GM21515 (cell line): ENCODE results near the gene FRMD8.

Experiments used
- ATAC-seq: cut with Tn5 transposase; IDR thresholded peaks from one replicate; pipeline ENCODE4 v1.9.1; 2021; ENCODE audit not compliant: unreplicated experiment

FRMD8 gene

DNA sequence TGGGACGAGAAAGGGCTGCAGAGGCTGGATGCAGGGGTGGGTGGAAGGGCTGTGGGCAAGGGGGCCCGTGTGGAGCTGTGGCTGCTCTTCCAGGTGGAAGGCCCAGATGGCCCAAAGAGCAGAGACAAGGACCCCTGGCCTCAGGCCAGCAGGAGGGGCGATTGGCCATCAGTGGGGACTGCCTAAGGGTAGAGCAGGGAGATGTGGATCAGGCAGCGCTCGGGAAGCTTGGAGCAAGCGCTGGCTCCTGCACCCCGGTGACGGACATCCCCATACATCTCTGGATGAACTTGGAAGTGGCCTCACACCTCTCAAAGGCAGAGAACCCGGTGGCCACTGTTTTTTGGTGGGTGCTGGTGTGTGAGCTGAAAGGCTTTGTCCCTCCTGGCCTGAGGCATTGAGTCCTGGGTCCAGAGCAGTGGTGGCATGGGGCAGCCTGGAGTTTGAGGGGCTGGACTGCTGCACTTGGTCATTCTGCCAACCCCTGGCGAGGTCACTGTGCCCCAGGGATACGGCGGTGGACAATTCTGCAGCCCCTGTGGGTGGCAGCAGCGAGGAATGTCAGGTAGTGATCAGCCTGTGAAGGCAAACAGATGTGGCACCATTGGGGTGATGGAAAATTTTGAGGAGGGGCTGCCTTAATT lies 5.9 kb downstream of the FRMD8 start:
- no peak for ATAC-seq

DNA sequence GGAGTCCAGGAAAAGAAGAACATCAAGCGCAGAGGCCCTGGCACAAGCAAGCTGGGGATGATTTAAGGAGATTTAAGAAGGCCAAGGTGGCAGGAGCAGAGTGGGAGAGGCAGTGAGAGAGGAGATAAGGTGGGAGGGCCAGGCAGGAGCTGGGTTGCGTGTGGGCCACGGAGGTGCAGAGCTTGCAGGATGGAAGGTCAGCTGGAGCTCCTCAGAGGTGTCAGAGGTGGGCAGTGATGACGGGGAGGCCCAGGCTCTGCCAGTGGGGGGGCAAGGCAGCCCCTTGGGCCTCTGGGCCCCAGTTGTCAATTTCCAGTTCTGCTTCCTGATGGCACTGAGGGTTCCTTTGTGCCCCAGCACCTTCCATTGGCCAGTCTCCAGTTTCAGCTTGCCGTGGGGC lies 6.5 kb downstream of the FRMD8 start:
- ATAC-seq = no peak

DNA sequence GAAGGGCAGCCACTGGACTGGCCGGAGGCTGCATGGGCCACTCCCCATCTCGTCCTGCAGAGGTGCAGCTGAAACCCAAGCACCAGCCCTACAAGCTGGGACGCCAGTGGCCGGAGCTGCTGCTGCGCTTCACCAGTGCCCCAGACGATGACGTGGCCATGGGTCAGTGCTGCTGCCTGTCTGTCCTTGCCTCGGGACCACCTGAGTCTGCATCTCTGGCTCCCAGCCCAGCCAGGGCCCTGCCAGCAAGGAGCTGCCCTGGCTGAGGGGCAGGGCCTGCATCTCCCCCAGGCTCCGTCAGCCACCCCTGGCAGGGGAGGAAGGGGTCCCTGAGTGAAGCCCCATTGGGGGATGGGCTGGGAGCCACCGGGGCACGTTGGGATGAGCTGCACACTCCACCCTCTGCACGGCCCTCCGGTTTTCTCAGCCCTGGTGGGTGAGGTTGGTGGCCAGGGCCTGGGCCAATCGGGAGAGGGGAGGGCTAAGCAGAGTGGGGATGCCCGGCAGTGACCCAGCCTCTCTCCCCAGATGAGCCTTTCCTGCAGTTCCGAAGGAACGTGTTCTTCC lies 7.2 kb downstream of the FRMD8 start:
- ATAC-seq = no peak

DNA sequence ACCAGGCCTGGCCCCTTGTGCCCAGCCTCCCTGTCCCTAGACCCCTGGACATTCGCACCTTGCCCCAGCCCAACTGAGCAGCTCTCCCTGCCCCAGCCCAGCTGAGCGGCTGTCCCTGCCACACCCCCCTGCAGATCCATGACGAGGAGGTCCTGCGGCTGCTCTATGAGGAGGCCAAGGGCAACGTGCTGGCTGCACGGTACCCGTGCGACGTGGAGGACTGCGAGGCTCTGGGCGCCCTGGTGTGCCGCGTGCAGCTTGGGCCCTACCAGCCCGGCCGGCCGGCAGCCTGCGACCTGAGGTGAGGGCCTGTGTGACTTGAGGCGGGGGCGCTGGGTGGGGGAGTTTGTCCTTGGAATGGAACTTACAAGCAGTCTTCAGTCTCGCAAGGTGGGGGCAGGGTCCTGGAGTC lies 7.7 kb downstream of the FRMD8 start:
- no peak for ATAC-seq

DNA sequence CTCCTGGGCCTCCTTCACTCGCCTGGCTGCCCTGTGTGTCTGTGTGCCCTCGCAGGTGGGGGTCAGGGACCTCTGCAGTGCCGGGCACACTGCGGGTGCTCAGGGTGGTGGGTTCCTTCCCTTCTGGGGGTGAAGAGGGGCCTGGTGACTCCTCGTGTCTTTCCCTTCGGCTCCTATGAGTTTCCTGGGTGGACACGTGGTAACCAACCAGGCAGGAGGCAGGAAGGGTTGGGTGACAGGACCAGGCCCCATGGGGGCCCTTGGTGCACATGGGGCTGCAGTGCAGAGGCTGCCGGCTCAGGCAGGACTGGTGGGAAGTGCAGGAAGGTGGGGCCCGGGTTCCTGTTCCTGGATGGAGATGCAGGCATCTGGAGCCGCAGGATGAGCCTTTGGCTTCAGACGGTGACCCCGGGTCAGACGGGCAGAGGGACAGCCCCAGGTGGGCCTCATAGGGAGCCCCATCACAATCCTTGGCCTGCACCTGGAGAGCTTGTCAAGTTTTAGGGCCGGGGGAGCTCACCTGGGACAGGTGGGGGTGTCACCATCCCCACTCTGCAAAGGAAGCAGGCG lies 9.6 kb downstream of the FRMD8 start:
- no peak for ATAC-seq

DNA sequence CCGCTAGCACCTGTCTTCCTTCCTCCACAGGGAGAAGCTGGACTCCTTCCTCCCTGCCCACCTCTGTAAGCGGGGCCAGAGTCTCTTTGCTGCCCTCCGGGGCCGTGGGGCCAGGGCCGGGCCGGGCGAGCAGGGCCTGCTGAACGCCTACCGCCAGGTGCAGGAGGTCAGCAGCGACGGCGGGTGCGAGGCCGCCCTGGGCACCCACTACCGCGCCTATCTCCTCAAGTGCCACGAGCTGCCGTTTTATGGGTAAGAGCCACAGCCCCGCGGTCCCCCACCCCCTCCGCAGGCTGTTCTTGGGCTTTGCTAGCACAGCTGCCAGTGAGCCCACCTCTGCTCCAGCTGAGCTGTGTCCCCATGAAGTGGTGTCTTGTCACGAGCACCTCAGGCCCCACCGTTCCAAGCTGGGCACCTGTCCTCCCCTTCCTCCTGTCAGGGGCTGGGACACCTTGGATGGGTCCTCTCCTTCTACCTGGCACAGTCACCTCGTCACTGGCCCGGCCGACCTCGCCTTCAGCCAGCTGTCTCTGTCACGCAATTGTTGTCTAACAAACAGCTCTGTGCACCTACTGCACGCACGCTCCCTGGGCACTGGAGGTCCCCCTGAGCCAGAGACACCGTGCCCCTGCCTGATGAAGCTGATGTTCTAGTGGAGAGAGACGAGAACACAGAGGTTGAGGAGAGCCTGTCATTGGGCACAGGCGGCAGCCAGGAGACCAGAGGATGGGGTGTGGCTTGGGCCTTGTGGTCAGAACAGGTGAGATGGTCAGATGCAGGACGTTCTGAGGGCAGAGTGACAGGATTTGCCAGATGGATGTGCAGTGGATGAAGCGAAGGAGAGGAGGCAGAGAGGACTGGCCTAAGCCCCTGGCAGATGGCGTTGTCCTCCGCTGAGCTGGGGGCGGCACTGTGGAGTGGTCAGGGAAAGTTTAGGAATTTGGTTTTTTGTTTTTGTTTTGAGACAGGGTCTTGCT lies 10.6 kb downstream of the FRMD8 start:
- ATAC-seq = no peak

DNA sequence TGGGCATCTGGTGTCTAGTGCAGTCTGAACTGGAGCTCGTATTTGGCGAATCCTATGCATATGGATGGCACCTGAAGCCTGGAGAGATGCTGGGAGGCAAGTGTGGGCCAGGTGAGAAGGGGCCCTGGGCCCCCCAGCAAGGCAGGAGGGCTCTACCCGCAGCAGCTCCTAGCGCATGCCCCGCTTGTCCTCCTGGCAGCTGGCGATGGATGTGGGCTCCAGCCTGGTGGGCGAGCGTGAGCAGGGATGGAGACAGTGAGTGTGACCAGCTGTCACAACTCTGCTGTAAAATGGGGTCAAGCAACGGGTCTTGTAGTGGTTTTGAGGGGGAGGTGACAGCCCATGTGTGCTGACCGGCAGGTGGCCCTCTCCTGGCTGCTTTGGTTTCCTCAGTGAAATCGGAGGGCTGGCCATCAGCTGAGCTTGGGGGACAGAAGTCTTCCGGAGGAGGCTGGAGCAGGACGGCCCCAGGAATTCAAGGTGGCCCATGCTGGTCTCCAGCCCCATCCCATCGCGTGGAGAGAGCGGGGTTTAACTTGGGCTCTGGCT lies 12.0 kb downstream of the FRMD8 start:
- ATAC-seq = no peak

DNA sequence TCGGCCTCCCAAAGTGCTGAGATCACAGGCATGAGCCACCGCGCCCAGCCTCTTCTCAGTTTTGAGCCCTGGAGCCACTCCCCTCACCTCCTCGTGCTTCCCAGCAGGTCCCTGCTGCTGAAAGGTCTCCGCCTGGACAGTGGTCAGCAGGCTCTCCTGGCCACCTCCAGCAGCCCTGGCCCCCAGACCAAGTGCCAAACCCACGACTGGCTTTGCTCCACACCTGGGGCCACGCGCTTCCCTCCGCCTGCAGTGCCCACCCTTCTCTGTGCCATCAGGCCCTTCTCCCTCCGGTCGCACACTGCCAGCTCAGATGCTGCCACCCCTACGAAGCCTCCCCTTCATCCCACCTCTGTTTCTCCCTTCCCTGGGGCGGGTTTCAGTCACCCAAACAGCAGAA lies 12.8 kb downstream of the FRMD8 start:
- ATAC-seq = no peak

DNA sequence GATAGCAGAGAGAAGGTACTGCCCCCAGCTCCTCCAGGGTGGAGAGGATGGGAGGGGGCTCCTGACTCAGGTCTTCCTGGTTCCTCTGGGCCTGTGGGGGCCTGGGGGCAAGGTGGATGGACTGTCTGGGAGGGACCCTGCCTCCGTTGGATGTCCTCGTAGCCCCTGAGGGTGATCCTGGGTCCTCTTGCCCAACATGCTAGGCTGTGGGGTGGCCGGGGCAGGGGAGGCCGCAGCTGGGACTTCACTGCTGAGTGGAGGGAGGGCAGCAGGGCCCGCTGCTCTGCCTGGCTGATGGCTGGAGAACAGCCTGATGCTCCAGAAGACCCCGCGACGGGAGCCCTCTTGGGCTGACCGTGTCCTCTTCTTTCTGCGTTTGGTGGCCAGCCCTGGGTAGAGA lies 13.4 kb downstream of the FRMD8 start:
- ATAC-seq = no peak

DNA sequence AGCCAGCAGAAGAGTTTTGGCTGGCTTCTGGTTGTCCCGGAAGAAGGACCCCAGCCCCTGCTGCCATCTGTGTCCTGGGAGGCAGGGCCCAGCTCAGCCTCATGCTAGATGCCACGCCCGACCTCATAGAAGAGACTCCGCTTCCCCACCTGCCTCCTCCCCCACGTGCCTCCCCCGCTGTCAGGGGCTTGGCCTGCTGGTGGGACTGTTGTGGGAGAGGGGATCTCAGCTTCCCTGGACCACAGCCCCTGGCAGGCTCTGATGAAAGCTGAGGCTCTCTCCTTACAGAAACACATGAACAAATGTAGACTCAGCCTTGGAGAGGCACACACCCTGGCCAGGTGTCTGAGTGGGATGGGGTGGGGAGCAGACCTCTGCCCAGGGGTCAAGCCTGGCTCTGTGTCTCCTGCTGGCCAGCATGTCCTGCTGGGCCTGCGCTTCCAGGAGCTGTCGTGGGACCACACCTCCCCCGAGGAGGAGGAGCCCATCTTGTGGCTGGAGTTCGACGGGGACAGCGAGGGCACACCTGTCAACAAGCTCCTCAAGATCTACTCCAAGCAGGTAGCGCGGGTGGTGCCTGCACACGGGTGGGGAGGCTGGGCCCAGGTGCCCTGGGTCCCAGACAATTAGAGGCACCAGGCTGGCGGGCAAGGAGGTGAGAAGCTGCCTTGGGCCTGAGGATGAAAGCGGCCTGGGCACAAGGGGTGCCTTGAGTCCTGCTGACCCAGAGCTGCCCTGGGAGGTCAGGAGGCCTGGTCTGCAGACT lies 14.1 kb downstream of the FRMD8 start:
- no peak for ATAC-seq

DNA sequence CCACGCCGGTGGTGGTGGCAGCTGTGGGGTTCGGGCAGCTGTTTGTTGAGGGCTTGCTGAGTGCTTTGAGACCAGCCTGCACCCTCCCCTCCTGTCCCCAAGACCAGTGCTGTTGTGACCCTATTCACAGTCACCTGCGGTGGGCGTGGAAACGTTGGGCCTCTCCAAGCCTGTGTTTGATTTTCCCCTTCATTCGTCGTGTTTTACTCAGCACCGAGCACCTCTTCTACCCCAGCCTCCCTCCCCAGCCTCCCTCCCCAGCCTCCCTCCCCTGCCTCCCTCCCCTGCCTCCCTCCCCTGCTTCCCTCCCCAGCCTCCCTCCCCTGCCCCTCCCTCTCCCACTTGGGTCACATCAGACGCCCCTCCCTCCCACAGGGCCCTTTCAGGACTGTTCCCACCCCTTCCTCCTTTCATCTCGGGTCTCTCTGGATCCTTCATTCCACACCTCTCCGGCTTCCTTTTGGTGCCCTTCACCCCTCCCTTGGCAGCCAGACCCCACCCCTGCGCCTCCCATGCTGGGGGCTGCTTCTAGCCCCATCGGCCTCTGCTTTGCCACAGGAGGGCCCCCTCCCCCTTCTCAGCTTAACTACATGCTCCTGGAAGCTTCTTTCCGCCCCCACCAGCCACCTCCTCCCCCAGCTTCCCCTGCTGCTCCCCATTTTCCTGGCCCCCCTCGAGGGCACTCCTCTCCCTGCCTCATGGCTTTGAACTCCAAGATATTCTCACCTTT lies 14.8 kb downstream of the FRMD8 start:
- no peak for ATAC-seq

DNA sequence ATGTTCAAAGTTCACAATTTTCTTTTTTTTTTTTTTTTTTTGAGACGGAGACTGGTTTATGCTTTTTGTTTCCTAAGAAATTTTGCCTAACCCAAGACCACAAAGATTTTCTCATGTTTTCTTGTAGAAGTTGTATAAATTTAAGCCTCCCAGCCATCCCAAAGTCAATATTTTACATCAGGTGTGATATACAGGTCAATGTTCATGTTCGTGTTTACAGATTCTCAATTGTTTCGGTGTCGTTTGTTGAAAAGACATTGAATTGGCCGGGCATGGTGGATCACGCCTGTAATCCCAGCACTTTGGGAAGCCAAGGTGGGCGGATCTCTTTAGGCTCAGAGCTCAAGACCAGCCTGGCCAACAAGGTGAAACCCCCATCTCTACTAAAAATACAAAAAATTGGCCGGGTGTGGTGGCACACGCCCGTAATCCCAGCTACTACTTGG lies 15.4 kb downstream of the FRMD8 start:
- no peak for ATAC-seq

DNA sequence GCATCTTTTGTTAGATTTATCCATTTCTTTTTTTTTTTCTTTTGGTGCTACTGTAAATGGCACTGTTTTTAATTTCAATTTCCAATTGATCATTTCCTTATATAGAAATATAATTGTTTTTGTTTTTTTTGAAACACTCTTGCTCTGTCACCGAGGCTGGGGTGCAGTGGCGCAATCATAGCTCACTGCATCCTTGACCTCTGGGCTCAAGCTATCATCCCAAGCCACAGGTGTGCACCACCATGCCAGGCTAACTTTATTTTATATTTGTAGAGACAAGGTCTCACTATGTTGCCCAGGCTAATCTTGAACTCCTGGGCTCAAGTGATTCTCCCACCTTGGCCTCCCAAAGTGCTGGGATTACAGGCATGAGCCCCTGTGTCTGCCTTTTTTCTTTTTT lies 16.4 kb downstream of the FRMD8 start:
- no peak for ATAC-seq

DNA sequence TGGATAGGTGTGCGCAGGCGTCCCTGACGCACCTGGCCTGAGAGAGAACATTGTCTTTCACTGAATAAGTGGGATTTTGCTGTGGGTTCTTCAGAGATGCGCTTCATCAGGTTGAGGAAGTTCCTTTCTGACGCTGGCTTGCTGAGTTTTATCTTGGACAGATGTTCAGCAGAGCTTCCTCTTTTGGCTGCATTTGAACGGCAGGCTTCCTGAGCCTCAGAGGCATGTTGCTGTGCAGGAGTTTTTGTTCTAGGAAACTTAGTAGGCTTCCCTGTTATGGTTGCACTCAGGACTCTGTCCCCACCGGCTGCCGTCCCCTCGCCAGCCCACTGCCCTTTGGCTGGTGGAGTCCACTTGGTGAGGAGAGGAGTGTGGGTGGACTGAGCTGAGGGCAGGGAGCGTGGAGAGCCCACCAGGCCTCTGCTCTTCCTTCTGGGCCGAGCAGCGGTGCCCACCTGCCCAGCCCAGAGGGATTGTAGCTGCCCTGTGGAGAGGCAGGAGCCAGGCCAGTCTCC lies 17.2 kb downstream of the FRMD8 start:
- peak; percentile 45 for ATAC-seq

DNA sequence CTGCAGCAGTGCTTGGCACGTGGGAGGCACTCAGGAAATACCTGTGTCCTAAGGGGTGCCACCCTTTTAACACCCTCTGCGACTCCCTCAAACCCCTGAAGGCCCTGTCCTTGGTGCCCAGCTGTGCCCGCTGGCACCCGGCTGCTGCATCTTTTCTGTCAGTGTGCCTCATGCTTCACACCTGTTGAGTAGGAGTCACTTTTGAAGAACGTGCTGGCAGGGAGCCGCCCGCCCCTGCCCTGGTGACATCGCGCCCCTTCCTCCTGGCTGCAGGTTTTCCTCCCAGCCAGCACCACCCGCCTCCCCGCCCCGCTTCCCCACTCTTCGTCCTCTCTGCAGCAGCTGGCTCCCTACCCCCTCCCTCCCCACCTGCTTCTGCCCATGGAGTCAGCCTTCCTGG lies 17.8 kb downstream of the FRMD8 start:
- ATAC-seq = no peak

DNA sequence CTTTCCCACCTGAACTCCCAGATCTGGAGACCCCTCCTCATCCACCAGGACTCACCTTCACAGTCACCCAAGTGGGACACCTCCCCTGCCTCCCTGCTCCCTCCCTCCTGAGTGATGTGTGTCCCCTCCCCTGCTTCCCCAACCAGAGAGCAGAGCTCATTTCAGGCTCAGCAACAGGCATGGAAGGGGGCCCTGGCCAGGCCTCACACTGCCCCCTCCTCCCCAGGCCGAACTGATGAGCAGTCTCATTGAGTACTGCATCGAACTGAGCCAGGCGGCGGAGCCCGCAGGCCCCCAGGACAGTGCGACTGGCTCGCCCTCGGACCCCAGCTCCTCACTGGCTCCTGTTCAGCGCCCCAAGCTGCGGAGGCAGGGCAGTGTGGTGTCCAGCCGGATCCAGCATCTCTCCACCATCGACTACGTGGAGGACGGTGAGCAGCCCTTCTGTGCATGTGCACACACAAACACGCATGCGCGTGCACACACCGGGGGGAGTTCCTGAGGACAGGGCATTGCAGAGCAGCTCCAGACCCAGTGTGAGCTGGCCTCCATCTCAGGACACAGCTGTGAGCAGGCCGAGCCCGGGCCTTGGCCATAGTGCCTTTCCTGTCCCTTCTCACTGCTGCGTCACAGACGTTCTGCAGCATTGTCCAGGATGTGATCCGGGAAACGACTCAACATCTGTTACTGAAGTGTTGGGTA lies 18.4 kb downstream of the FRMD8 start:
- no peak for ATAC-seq

DNA sequence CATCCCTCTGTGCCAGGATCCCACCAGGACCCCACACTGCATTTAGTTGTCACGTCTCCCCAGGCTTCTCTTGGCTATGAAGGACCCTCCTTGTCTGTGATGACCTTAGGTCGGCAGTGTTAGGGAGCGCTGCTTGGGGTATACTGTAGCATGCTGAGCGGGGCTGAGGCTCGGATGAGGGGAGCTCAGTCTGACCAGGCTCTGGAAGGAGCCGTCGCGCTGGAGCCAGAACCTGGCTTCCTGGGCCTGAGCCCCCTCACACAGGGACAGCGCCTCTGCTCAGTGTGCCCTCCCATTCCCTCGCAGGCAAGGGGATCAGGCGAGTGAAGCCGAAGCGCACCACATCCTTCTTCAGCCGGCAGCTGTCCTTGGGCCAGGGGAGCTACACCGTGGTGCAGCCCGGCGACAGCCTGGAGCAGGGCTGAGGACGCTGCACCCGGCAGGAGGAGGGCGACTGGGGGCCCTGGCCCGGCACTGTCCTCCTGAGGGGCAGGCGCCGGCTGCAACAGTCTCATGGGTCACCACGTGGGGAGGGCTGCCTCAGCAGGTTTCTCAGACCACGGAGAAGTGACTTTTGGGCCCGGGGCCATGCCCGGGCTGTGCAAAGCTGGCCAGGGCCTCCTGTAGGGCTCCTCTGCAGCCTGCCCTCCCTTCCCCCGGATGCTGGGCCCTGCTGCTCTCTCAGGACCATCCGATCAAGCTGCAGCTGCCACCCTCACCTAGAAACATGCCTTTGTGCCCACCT lies 24.7 kb downstream of the FRMD8 start:
- no peak for ATAC-seq

DNA sequence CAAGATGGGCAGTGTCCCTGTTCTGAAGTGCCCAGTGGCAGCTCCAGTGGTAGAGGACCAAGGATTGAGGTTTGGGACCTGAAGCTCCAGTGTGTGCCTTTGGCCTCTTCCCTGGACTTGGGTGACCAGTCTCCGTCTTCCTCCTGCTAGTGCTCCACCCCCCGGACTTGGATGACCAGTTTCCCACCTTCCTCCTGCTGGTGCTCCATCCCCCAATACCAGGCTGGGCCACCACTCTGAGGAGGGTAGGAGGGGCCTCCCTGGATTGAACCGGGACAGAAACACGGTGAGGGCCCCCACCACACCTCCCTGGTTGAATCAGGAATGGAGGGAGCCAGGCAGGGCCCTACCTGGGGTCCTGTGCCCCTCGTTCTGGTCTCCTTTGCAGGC lies 25.2 kb downstream of the FRMD8 start:
- ATAC-seq = no peak
